Endothelial cell of hepatic sinusoid (primary cell): ENCODE results near the gene KCTD15.

ENCODE experiments used
- in situ Hi-C: cut with HindIII; loops from 2 replicates; pipeline ENCODE4 v1.10.0; 2017; ENCODE audit warnings: low sequenced_read_pairs

KCTD15 gene

GRCh38 chr19:33841685-33842084 lies 45.0 kb downstream of the KCTD15 start:
- in situ Hi-C loops: no loop called here

- in situ Hi-C loops: no loop called here
These were observed 47.8 kb downstream of the KCTD15 start for GRCh38 chr19:33844478-33844877.

- in situ Hi-C loops: no loop called here
These were observed 48.8 kb downstream of the KCTD15 start for GRCh38 chr19:33845498-33845897.

- in situ Hi-C loops: no loop called here
These were observed 53.0 kb downstream of the KCTD15 start for GRCh38 chr19:33849551-33850147.

GRCh38 chr19:33859016-33859415 lies 62.3 kb downstream of the KCTD15 start:
- in situ Hi-C loops: no loop called here

GRCh38 chr19:33860312-33861090 lies 63.8 kb downstream of the KCTD15 start:
- in situ Hi-C loops: loop anchor here (5.0 to 10.0 kb wide), 3 partner anchors 66 to 136 kb away; partner anchors contain the start of gene KCTD15

GRCh38 chr19:33861950-33862349 lies 65.3 kb downstream of the KCTD15 start:
- in situ Hi-C loops: loop anchor here (5.0 to 10.0 kb wide), 3 partner anchors 67 to 137 kb away; partner anchors contain the start of gene KCTD15

GRCh38 chr19:33862981-33863380 lies 66.3 kb downstream of the KCTD15 start:
- in situ Hi-C loops: loop anchor here (5.0 to 10.0 kb wide), 3 partner anchors 68 to 138 kb away; partner anchors contain the start of gene KCTD15

GRCh38 chr19:33863436-33863835 lies 66.8 kb downstream of the KCTD15 start:
- in situ Hi-C loops: loop anchor here (5.0 to 10.0 kb wide), 3 partner anchors 69 to 139 kb away; partner anchors contain the start of gene KCTD15

GRCh38 chr19:33864311-33864850 lies 67.7 kb downstream of the KCTD15 start:
- in situ Hi-C loops: loop anchor here (5.0 to 10.0 kb wide), 3 partner anchors 70 to 140 kb away; partner anchors contain the start of gene KCTD15

- in situ Hi-C loops: loop anchor here (5.0 to 10.0 kb wide), 3 partner anchors 48 to 141 kb away; partner anchors contain the start of gene KCTD15
These were observed 68.6 kb downstream of the KCTD15 start for GRCh38 chr19:33865306-33865705.
